ENCODE measurements around the gene RNF157.

GRCh38 chr17:76178124-76178523 lies 62.2 kb downstream of the RNF157 start:
- TF ChIP-seq, protein P1, sequence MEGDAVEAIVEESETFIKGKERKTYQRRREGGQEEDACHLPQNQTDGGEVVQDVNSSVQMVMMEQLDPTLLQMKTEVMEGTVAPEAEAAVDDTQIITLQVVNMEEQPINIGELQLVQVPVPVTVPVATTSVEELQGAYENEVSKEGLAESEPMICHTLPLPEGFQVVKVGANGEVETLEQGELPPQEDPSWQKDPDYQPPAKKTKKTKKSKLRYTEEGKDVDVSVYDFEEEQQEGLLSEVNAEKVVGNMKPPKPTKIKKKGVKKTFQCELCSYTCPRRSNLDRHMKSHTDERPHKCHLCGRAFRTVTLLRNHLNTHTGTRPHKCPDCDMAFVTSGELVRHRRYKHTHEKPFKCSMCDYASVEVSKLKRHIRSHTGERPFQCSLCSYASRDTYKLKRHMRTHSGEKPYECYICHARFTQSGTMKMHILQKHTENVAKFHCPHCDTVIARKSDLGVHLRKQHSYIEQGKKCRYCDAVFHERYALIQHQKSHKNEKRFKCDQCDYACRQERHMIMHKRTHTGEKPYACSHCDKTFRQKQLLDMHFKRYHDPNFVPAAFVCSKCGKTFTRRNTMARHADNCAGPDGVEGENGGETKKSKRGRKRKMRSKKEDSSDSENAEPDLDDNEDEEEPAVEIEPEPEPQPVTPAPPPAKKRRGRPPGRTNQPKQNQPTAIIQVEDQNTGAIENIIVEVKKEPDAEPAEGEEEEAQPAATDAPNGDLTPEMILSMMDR (conservative IDR thresholded peaks at IDR 0.05; ENCODE audit: low read depth, low read length) = no peak
- TF ChIP-seq POLR2A (IDR thresholded peaks at IDR 0.05; ENCODE audit: low read depth, low read length) (no peak), RCOR1 (IDR thresholded peaks at IDR 0.05; ENCODE audit: insufficient replicate concordance, low read length) (no peak), USF2 (IDR thresholded peaks at IDR 0.05; ENCODE audit: low read depth, low read length) (no peak), SMC3 (IDR thresholded peaks at IDR 0.05; ENCODE audit: low read depth, low read length) (no peak), ELK1 (IDR thresholded peaks at IDR 0.05; ENCODE audit: borderline replicate concordance, low read depth, low read length) (no peak), MXI1 (IDR thresholded peaks at IDR 0.05; ENCODE audit: borderline replicate concordance, low read depth, low read length) (no peak), BHLHE40 (IDR thresholded peaks at IDR 0.05; ENCODE audit: low read depth, low read length) (no peak)

Measured in IMR-90 (cell line).